Pons (tissue), 1 donor: ENCODE data around the gene MSGN1.

Source experiments
- DNase-seq: peaks from one replicate; pipeline ENCODE4 v3.0.0-alpha.2; 2016; ENCODE audit warnings: low spot score

Gene MSGN1

DNA sequence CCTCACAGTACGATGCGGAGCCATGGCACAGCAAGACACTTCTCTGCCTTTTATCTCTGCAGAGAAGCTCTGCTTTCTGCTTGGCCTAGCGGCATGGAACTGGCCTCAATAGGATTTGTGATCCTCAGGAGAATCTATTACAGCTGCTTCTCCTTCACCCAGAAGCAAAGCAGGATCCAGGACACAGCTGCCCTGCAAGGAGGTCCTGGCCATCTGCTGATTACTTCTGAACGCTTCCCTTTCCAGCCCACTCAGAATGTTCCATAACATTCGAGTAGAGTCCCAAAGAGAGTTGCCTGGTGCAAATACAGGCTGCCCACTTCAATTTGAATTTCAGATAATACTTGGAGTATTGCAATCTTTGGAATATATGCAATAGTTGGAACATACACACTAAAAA is 33.0 kb downstream of the MSGN1 start:
- no peak for DNase-seq

DNA sequence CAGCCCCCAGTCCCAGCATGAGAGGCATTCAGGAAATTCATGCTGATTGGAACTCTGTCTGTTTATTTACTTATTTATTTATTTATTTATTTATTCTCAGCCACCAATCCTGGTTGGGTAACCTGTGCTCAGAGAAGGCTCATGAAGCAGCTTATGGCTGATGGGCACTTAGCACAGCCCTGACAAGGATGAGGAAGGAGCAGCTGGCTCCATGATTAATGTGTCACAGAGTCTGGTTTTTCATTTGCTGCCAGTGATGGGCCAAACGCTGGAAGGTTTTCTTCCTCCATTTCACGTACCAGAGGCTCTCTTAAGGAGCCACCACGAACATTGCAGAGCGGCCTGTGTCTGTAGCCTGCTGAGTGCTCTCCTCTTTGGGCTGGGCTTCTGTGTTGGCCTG is 33.9 kb downstream of the MSGN1 start:
- no peak for DNase-seq

DNA sequence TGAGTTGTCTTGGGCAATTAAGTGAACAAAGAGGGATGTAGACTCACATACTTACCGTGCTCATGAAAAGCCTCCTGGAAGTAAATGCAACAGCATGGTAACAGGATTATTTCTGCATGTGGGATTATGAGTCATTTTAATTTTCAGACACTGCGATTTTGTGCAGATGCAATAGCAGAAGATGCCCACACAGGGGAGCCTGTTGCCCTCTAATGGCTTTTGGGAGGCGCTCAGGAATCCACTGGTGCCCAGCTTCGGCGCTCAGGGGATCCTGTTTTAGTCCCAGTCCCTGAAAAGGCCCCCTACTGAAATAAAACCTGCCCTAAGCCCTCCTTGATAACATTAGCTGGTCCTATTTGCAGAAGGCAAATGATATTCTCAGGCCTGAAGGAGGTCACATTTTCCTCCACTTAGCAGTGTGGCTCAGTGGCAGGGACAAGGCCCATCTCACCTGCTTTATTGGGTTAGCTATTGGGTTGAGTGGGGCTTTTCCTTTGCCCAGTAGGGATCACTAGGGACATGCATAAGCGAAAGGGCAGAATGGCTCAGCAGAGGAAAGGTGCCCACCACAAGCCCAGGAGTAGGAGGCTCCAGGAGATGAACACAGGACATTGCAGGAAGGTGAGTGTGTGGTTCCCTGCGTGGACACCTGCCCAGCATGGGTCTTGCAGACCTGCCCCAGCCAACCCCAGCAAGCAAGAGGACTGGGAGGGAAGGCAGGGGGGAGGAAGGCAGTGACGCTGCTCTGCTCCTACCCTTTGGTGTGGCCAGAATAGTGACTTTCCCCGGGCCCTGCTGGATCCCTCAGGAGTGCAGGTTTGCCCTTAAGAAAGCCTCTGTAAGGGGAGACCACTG is 35.7 kb downstream of the MSGN1 start:
- DNase-seq = peak; percentile 45

- DNase-seq = no peak
Measured at GRCh38 chr2:17853799-17854198, 37.5 kb downstream of the MSGN1 start.

GRCh38 chr2:17857021-17857420 is 40.8 kb downstream of the MSGN1 start:
- peak; percentile 14 for DNase-seq

DNA sequence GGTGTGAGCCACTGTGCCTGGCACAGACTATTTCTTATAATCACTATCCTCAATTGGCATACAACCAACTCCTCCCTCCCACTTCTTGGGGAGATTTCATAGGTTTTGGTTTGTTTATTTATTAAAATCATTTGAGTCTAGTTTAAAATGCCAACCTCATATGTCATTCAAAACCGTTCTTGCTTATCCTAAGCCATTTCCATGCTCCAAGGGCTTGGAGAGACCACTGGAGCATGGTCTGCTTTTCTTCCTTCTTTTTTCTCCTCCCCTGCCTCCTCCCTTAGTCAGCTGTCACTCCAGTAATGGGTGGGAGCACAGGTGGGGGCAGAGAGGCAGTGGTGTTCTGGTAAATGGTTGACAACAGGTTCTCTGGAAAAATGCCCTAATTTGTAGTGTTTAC is 41.8 kb downstream of the MSGN1 start:
- DNase-seq = no peak

GRCh38 chr2:17863539-17863938 is 47.3 kb downstream of the MSGN1 start:
- DNase-seq = no peak

- no peak for DNase-seq
Measured at GRCh38 chr2:17864676-17865075, 48.4 kb downstream of the MSGN1 start.

DNA sequence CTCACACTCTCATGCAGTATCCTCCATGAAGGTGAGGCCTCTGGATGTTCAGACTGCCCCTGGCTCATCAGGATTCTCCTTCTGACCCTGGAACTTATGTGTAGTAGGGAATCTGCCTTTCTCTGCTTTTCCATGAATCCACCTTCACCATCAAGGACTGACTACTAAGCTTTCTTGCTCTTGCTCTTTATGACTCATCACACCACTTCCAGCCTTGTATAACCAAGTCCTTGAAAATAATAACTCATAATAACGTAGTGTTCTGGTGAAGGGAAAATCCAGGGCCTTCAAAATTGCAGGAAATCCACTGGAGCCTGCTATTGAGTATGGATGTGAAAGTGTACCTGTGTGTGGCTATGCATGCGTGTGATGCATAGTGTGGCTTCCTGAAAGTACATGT is 50.9 kb downstream of the MSGN1 start:
- no peak for DNase-seq
